NCI-H345 treated with DMSO at 0.1 percent for 48 hours (cell line): Measurements from ENCODE around the gene PKN2.
"Not testable (repeated sequence)": the region's sequence is repeated elsewhere in the genome, so short reads cannot be mapped to it uniquely, and the experiment has no call there.

Source experiments
- DNase-seq: peaks from one replicate; lab custom pipeline; 2025; ENCODE audit not compliant: unreplicated experiment; lab: John Stamatoyannopoulos, UW

The PKN2 gene

GRCh38 chr1:88876573-88877365 is 192.7 kb downstream of the PKN2 start:
- DNase-seq, result no peak

GRCh38 chr1:88877382-88877825 is 193.3 kb downstream of the PKN2 start:
- peak; percentile 5 for DNase-seq

- no peak for DNase-seq
These were observed 193.8 kb downstream of the PKN2 start for GRCh38 chr1:88877911-88878310.

GRCh38 chr1:88878731-88879130 is 194.7 kb downstream of the PKN2 start:
- no peak for DNase-seq

GRCh38 chr1:88880717-88881116 is 196.6 kb downstream of the PKN2 start:
- not testable (repeated sequence) for DNase-seq

- DNase-seq, result no peak
These were observed 199.1 kb downstream of the PKN2 start for GRCh38 chr1:88883156-88883555.
